SK-N-DZ (cell line): ENCODE data around the gene ACOXL.

Experiments used
- DNase-seq: peaks from one replicate; pipeline ENCODE4 v3.0.0-alpha.2; 2015; ENCODE audit warnings: low spot score

Gene ACOXL

DNA sequence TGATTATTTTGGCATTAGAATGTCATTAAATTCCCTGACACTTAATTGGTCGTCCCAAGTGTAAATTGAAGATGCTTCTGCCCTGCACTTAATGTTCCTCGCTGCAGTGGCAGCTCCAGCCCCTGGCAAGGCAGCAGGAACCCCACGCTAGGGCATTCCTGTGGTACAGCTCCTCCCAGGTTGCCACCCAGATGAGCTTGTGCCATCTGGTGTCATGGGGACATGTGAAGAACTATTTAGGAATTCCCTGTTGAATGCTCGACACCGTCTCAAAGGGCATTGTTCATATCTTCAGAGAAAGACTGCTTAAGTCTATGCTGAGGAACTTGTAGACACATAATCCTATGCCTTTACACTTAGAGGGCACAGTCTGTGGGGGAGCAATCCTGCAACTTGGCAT is 427.3 kb downstream of the ACOXL start:
- no peak for DNase-seq

DNA sequence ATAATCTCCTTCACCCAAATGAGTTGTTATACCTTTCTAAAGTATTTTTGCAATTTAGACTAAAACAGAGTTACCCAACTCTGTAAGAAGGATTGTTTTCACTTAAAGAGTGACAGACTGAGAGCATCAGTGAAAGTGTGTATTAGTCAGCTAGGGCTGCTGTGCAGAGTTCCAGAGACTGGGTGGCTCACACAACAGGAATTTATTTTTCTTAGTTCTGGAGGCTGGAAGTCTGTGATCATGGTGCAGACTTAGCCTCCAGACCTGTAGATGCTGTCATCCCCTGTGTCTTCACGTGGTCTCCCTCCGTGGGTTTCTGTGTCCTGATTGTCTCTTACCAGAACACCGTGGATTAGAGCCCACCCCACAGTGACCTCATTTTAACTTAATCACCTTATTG is 428.4 kb downstream of the ACOXL start:
- no peak for DNase-seq

DNA sequence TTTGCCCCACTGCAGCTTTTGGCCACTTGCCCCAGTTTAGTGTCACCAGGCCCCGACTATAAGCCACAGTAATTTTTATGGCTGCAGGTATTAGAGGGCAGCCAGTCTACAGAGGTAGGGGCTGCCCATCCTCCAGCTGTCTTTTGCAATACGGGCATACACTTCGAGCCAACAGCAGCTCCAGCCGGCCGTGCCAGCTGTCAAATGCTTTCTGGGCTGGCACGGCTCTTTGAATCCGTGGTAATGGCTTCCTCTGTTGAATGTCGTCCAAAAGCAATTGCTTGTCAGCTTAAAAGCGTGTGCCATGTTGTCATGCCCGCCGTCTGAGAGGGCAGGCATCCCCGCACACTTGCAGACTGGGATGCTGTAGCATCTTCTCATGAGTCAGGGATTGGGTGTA is 429.6 kb downstream of the ACOXL start:
- DNase-seq, result no peak

DNA sequence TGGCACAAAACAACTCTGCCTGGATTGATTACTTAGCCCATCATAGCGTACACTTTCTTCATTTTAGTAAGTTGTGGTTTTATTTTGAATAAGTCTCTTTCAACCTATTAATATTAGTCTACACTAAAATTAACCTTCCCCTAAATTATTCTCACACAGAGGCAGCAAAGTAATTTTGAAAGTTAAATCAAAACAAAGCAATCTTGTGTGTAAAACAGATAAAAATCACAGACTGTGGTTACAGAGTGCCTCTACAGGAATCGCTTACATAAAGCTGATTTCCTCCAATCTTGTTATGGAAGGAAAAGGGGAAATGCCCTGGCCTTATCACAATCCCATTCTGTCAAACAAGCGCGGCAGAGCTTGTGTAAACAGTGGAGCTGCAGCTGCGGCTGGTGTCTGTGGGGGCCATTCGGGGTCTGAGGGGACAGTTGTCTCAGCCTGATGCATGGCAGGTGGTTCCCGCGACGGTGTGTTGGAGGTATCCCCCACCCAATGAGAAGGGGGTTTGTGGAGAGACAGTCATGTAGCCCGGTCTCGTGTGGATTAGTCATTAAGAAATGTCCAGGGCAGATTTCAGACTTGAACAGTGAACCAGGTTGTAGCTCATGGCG is 430.5 kb downstream of the ACOXL start:
- DNase-seq, result no peak

DNA sequence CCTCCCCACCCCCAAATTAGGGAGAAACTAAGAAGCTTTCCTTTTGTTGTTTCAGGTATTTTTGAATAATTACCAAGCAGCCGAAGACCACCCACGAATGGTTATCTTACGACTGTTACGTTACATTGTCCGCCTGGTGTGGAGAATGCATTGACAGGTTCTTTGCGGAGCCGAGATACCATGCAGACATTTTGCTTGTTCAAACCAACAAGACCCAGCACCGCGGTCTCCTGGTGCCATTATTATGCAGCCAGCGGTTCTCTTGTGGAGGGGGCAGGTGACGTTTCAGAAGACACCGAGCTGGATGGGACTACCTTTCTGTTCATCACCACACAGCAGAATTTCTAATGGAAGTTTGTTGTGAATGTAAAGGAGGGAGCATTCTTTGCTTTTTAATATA is 431.7 kb downstream of the ACOXL start:
- DNase-seq, result no peak

DNA sequence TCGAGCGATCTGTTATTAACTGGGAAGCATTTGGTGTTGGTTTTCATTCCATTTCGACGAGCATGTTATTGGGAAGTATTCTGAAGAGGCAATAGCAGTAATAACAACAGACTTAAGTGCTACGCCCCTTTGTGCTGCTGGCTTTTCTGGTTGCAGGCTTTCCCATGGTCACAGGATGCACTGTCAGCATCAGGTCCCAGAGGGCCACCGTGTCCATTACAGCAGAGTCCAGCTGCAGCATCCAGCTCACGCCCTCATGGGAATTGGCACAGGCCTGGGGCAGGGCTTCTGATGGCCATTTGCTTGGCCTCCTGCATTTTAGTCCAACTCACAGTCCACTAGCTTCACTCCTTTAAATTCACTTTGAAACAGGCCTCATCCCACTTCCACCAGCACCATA is 432.7 kb downstream of the ACOXL start:
- no peak for DNase-seq

DNA sequence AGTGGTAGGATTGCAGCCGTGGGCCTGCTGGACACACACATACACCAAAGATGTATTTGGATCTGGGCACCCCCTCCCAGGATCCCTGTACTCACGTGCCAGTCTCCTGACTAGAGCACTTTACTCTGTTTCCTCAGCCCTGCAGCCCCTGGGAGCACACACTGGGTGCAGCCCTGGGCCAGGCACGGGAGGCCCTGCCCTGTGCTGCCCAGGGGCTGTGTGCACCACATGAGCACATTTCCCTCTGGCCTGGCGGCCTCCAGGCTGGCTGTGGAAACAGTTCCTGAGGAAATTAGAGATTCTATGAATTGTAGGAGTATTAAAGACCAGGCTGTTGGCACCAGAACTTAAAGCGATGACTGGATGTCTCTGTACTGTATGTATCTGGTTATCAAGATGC is 433.7 kb downstream of the ACOXL start:
- DNase-seq, result no peak

DNA sequence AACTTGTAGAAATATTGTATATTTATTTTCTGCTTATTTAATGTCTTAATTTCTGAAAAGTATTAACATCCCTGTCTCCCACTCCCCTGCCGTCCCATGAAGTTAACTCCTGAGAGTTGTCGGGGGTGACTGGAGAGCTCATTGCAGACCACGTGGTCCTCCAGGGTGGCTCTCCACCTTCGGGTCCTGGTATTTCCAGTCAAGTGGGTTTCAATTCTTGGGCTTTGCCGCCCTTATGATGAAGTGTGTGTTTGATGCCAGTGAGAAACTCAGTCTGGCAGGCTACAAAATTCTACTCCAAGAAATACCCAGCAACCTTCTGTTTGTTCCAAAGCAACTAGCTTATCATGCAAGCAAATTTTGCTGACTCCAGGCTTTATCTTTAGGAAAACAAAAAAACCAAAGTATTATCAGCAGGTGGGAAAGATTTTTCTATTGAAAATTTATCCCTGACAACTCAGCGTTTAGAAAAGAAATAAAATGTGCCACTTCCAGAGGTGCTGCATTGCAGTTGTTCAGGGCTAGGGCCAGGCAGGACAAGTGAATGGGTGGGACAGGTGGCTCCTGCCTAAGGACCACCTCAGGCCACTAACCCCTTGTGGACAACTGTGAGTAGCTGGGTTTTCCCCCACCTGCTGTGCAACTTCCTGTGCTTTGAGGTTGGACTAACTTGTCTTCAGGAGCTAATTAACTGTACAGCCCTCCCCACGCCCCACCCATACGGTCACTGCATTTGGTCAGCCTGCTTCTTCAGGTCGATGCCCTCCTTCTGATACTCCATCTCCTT is 434.9 kb downstream of the ACOXL start:
- no peak for DNase-seq

DNA sequence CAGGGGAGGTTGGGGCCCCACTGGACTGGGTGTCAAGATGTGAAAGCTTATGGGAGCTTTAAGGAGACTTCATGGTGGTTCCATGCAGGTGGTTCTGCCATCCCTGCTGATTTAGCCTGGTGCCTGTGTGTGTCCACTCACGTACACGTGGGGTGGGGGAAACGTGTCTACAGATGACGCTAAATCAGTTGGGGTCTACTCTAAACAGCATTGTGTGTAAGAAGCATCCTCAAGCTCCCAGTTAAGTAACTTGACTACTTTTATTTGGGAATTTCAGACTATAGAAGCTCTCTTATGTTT is 435.4 kb downstream of the ACOXL start:
- DNase-seq, result no peak
